ENCODE measurements around the gene IL2RA.
"Not testable (repeated sequence)": the region's sequence is repeated elsewhere in the genome, so short reads cannot be mapped to it uniquely, and the experiment has no call there.

The IL2RA gene

DNA sequence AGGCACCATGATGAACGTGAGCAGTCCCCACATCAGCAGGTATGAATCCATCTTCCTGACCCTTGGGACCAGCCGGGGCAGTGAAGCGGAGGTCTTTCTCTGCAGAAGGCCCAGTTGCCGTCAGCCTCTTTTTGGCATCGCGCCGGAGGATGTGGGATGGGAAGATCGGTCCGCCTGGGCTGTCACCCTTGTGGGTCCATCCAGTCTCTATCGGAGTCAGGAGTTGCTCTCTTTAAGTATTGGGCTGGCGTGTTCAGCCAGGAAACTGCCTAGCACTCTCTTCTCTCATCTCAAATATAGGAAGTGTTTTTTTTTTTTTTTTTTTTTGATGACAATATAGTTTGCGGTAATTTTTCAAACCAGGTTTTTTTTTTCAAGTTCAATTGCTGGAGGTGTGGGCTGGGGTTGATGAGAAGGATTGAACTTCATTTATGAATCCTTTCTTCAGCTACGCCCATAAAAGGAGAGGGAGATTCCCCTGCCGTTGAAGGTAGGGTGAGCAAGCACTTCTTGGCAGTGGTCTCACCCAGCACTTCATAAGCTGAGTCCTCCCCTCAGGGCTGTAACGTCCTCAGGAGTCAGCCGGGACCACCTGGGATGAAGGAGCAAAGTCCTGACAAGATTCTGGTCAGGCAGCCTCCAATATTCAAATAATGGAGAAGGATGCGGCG lies at the start of gene IL2RA:
Gene IL2RA (minus strand): TSS at position 267 of the 671 bp plus-strand sequence. CDS start 216 bp downstream, at position 51.
- no peak for FAIRE-seq

DNA sequence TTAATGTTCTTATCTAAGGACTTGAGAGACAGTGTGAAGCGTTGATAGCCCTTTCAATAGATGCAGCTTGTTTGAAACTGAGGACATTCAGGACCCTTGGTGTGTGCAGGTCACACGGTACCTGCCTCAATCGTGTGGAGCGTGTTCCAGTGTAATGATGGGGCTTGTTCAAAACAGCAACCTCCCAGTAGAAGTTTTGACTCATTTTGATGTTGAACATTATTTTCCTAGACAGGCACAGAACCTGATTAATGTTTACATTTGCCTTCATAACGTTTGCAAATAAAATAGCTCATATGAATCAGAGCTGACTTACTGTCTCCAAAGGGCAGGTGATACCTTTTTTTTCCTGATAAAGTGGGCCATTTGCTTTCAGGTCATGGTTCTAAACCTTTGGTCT lies 48.0 kb upstream of the IL2RA start:
- FAIRE-seq = no peak

DNA sequence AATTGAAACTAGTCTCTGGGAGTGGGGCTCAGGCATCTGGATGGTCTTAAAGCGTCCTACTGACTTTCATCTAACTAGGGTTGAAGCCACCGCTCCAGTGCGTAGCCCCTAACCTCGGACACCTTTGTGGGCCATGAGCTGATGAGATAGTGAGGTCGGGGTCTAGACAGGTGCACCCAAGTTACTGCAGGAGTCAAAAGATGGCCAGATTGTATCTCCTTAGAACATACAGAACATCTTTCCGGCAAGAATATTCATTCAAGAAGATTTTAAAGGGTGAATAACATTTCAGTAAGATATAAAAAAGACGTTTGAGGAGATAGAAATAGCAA lies 47.2 kb upstream of the IL2RA start:
- no peak for FAIRE-seq

DNA sequence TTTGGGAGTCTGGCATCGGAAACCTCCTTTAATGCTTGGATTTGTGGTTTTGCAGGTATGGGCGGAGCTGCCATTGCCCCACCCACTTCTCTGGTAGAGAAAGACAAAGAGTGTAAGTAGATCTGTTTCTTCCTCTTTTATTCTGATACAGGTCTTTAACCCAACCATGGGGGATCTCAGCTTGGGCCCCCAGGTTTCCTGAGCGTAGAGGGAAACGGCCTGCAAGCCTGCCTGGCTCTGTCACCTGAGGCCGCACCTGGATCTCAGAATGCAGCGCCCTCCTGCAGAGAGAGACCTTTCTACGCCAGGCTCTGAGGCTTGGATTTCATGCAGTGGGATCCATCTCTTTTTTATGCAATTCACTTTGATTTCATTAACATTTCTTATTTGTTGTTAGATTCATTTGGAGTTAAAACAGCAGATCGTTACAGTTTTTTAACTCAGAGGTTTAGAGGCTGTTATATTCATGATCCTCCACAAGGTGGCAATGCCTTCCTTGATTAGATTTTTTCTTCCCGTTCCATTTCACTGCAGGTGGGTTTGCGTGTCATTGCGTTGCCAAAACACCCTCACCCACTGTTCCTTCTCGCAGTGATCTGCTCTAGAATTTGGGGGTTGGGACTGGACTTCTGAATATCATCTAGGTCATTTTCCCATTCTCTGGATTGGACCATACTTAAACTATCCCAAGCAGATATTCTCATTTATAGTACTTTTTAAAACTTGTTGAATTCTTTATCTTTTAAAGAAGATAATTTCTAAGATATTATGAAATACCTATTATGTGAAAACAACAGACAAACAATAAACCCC lies 46.7 kb upstream of the IL2RA start:
- FAIRE-seq = peak; percentile 89

DNA sequence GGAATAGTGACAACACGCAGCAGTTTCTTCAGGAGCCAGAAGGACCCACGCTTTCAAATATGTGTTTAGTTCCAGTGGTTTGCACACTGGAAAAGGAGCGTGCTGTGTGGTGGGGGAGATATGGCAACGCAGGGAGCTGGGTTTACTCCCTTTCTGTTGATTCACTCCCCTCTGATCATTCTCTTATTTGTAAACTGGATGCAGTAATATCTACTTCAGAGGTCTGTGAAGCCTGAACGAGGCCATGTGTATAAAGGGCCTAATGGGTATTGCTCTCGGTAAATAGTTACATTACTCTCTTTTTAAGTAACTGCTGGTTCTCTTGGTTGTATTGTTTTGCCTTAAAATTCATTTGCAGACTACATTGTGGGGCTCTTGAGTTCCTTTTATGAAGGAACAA lies 45.9 kb upstream of the IL2RA start:
- FAIRE-seq = no peak

DNA sequence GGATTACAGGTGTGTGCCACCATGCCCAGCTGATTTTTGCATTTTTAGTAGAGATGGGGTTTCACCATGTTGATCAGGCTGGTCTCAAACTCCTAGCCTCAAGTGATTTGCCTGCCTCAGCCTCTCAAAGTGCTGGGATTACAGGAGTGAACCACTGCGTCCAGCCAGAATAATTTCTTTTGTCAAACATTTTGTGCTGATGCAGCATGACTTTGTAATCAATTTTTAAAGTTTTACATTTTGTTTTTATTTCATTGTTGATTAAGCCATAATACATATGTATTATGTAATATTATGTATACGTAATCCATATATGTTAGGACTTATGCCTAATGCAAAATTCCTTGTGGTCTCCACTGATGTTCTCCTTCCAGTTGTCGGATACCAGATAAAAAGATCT lies 45.4 kb upstream of the IL2RA start:
- not testable (repeated sequence) for FAIRE-seq

DNA sequence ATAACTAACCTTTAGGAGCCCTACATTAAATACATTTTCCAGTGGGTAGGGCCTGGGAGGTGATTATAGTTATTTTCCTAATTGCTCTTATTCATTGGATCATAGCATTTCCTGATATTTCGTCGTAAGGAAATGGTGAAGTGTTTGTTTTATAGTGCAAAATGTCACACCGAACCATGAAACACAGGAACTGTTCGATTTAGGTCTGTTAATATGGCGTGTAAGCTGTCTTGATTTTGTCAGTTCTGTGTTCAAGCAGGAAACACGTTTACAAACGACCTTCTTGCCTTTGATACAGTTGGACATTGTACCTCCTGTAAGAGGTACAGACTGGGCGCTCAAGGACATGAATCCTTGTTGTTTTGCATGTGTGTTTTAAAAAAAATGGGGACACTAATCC lies 41.4 kb upstream of the IL2RA start:
- no peak for FAIRE-seq

DNA sequence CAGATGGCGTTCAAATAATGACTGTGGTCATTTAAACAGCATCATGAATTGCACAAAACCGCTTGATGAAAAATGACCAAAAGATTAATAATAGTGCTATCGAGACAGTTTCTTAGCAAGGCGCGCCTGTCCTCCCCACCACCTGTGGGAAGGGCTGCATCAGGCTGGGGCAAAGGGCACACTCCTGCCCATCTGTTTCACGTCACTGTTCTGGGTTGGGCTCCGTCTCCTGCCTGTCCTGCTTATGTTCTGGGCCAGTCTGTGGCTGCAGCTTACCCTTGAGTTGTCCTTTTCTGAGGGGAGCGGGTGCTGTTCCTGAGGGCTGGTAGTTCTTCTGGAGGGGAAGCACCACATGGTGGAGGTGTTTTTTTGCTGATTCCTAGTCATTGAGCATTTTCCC lies 40.0 kb upstream of the IL2RA start:
- no peak for FAIRE-seq

DNA sequence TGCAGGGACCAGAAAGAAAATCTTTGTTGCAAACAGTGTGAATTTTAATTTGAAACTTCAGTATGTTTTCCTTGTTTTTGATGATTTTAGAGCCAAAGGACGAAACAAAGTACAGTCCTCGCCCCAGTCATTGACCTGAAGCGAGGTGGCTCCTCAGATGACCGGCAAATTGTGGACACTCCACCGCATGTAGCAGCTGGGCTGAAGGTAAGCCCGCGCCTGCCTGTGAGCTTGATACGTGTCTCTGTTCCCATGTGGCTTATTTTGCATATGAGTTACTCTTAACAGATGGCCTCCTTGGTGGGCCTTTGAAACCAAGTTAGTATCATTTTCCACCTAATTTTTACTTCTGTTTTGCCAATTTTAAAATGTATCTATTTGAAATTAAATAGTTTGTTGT lies 39.0 kb upstream of the IL2RA start:
- no peak for FAIRE-seq

DNA sequence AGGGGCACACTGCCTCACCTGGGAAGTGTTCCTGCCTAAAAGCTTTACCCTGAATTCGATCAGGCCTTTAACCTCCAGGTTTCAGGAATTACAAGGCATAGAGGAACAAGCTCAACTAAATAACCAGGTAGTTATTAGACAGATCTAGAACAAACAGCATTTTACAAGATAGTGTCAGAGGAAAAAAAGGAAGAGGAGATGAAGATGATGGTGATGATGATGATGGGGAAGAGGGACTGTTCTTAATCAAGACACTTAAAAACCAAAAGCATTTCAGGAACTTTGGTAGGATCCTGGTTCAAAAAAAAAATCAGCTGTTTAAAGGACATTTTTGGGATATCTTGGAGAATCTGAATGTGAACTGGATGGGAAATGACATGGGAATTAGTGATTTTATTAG lies 38.2 kb upstream of the IL2RA start:
- no peak for FAIRE-seq

DNA sequence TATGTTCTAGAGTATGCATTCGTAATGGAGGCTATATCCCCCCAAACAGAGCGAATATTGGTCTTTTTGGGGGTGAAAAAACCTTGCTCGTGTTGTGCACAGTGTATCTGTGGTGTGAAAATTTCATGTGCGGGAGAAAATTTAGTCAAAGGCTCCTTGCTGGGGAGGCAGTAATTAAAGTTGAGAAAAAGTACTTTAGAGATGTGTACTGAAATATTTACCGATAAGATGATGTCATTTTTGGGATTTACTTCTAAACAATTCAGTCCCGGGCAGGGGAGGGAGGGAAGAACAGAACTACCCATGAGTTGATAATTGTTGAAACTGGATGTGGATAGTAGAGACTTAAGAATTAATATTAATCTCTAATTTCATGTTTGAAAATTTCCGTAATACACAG lies 36.0 kb upstream of the IL2RA start:
- FAIRE-seq = no peak

DNA sequence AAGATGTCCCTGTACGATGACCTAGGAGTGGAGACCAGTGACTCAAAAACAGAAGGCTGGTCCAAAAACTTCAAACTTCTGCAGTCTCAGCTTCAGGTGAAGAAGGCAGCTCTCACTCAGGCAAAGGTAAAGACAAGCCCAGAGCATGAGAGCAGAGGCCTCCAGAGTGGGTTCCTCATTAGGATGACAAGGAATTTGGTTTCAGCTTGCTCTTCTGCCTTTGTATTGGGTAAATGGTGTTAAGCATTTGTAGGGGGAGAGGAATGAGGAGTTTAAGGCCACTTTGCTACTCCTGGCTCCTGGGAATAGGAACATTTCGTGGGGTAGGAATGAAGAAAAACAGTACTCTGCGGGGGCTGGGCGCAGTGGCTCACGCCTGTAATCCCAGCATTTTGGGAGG lies 34.9 kb upstream of the IL2RA start:
- FAIRE-seq = no peak

DNA sequence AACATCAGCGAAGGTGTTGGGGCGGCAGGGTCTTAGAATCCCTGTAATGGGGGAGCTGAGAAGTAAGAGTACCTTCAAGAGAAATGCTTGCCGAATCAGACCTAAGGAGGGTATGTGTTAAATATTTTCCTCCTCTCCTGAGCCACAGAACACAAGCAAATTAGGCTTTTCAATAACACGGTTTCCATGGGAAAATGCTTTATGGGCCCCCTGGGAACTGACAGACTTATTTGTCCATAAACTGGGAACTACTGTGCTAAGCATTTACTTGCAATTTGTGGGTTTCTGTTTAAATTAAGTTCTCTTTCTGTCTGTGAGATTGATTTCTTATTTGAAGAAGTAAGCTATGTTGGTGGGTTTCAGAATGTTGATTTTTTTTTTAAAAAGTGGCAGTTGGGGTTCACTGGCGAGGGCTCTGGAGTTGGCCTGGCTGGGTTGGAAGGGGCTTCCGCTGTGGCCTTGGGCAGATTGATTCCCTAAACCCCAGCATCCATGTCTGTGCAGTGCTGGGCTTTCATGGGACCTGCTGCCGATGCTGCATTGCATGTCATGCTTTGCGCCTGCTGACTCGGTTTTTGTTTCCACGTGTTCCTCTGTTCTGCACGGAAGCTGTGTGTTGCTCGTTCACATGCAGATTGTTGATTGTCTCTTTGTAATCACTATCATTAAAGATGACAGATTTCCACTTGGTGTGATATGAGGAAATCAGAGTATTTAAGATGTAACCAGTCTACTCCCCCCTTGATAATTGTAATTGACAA lies 33.8 kb upstream of the IL2RA start:
- FAIRE-seq = no peak

DNA sequence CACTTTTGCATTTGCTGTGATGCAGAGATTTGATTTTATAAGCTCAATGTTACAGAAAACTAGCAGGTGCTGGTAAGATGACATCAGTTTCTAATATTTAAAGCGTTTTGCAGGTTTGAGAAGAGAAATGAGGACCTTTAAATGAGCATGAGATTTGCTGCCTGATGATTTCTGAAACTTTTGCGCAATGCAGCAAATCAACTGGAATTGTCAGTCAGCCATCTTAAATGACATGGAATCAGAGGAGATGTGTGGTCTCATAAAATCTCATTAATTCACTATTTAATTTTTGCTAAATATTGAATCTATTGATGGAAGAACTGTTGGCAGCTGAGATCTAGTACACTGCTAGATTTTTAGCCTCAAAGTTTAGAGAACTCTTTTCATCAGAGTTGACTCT lies 30.6 kb upstream of the IL2RA start:
- FAIRE-seq = no peak

DNA sequence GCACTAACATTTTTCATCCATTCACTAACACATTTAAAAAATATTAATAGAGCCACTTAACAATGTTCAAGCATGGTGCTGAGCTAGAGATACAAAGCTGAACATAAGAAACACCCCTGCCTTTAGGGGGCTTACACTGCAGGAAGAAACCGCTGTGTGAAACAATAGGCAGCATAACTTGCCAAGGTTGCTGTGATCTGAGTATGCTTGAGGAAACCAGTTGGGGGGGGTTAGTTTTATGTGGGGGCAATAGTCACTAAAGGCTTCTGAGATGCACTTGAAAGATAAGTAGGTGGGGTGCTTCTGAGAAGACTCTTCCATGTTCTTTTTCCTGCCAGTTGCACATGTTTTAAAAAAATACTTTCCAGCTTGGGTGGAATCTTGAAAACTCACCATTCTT lies 29.5 kb upstream of the IL2RA start:
- FAIRE-seq = no peak

DNA sequence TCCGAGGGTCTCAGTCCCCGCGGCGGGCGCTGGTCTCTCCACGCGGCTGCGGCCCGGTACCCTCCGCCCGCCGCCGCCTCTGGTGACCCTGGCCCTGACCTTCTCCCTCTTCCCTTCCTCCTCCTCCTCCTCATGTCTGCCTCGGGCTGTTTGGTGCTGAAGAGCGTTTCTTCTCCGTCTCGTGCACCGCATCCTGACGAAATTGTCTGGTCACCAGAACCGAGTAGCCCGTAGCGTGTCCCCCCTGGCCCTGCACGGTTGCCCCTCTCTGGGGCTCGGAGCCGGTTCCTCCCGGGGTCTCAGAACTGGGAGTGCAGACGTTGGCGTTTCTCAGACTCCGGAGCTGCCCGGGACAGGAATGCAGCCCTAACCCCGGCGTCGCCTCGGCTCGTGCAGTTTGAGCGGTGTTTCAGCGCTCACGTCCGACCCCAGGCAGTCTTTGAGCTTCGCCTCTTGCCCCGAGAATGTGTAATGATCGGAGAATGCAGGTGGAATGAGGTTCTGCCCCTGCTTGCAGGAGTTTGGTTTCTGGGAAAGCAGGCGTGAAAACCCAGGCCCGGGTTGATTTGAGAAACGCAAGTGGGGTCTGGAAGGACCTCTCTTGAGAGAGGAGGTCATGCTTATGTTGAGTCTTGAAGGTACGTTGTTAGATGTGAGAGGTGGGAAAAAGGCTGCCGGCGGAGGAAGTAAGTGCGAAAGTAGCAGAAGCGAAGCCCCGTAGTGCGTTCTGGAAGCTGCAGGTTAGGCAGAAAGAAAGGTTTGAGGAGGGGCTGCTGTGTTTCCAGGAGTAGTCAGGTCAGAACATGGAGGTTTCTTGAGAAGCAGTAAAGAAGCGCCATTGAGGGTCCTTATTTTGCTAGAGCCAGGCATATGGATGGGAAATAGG lies 27.4 kb upstream of the IL2RA start:
- no peak for FAIRE-seq

DNA sequence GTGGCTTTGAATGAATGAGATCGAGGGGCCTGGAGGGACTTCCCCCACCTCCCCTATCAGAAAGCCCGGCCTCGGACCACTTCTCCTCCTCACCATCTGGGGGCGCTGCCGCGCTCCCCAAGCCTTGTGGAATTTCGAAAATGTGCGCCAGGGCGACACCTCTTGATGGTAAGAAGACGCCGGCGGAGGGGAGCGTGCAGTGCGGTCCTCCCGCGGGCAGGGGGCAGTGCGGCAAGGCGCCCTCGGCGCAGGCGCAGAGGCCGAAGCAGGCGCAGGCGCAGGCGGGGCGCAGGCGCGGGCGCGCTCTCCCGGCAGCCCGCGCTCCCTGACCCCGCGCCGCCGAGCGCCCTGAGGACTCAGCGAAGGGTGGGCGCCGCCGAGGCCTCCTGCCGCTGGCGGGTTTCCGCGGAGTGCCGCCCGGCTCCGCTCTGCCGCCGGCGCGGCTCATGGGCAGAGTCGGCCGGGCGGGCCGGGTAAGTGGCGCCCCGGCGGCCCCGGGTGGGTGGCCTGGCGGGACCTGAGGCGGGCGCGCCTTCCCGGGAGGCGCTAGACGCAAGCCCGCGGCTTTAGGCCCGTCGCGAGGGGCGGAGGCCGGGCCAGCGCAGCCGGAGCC lies 26.7 kb upstream of the IL2RA start, which contains the start of gene RBM17:
Gene RBM17 (plus strand): TSS at position 314 of the 613 bp plus-strand sequence. CDS start 8,032 bp downstream, outside the sequence.
- no peak for FAIRE-seq

DNA sequence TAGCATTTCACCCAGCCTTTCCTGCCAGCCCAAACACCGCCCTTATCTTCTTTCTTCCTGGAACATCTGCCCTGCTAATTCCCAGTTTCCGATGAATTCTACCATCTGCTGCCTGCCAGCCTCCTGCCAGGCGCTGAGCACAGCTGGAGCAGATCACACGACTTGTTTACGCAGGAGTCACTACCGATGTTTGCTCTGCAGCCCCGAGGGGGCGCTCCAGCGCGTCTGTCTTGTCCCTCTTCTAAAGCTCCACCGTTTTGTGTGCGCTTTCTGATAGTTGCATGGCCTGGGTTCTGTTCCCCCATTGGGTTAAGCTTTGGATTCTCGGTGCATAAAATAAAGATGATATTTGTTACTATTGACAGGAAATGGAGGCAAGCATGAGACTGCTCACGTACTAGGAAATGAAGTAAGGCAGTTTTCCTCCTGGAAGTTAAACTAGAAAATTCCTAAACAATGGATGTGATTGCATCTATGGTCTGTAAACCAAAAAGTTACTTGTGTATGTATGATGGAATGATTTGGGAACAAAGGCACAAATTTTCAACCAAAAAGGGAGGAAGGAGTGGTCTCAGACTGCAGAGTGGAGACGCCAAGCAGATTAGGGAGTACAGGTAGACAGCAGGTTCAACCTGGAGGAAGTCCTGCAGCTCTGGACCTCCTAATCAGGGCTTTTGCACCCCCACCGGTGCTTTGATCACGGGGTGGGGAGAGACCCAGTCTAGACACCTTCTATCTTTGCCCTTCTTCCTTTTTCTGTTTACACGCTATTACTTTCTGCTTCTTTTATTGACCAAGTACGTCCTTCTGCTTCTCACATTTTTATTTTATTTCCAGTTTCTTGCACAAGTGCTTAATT lies 24.4 kb upstream of the IL2RA start:
- FAIRE-seq = peak; percentile 84

DNA sequence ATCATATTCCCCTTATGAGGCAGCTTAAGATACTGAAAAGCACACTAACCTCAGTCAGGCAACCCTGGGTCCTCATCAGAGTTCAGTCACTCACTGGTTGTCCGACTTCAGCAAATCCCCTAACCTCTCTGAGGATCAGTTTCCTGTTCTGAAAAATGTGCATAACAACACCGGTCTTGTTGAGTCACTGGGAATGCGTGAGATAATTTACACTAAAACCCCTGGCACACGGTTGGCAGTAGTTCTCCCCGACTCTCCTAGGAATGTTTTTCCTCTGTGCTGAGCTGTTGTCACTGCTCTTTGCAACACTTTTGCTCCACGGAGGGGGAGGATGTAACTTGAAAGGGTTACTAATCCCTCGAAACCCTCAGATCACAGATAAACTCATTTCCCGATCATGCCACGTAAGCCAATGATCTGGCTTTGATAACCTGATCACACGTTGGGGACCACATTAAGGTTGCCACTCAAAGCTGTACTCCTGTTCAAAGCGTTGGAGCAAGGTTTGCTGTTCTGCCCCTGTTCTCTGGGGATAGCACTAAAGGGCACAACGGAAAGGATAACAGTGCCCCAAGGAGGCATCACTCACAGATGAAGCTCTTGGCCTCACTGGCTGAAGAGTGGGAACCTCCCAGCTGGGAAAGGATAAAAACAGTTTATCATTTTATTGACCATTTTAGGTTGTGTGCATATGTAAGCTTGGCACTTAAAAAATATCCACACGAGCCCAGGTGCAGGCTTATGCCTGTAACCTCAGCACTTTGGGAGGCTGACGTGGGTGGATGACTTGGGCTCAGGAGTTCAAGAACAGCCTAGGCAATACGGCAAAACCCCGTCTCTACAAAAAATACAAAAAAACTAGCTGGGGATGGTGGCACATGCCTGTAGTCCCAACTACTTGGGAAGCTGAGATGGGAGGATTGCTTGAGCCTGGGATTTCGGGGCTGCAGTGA lies 21.6 kb upstream of the IL2RA start:
- no peak for FAIRE-seq

Data from islet of Langerhans (tissue), 1 donor.